Measurements from ENCODE around the gene RBFOX2.
"Not testable (repeated sequence)": the region's sequence is repeated elsewhere in the genome, so short reads cannot be mapped to it uniquely, and the experiment has no call there.

Gene RBFOX2

GRCh38 chr22:35812600-35812999 lies 216.0 kb downstream of the RBFOX2 start:
- no peak for DNase-seq

- no peak for DNase-seq
Observed at GRCh38 chr22:35811670-35812069, 217.0 kb downstream of the RBFOX2 start.

DNA sequence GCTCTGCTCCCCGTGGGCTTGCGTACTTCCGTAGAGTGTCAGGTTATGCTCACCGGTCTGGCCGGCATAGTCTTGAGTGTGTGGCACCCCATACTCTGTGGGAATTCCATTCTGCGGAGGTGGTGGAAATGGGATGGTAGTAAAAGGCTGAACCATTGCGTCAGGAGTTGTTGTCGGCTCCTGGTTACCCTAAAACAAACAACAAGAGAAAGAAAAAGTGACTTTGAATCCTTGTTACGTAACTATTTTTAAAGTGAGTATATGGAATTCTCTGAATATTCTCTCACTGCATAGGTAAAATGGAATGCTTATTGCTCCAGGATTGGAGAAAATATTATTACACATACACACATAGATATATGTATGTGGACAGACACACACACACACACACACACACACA lies 218.8 kb downstream of the RBFOX2 start:
- DNase-seq = no peak

DNA sequence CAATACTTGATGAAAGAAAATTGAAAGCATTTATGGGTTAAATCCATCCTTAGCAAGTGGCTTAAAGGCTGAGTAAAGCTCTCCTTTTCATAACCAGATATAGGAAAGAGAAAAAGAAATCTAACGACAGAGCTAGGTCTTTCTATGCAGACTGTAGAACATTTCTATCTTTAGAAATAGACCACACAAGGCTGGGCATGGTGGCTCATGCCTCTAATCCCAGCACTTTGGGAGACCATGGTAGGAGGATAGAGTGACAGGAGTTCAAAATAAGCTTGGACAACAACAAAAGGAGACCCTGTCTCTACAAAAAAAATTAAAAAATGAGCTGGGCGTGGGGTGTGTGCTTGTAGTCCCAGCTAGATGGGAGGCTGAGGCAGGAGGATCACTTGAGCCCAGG lies 220.2 kb downstream of the RBFOX2 start:
- no peak for DNase-seq

- not testable (repeated sequence) for DNase-seq
Observed at GRCh38 chr22:35806668-35807067, 222.0 kb downstream of the RBFOX2 start.

DNA sequence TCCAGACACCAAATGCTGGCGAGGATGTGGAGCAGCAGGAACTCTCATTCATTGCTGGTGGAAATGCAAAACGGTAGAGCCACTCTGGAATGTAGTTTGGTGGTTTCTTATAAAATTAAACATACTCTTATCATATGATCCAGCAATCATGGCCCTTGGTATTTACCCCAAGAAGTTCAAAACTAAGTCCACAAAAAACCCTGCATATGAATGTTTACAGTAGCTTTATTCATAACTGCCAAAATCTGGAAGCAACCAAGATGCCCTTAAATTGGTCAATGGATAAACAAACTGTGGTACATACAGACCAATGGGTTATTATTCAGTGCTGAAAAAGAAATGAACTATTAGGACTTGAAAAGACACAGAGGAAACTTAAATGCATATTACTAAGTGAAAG lies 223.2 kb downstream of the RBFOX2 start:
- DNase-seq = no peak

DNA sequence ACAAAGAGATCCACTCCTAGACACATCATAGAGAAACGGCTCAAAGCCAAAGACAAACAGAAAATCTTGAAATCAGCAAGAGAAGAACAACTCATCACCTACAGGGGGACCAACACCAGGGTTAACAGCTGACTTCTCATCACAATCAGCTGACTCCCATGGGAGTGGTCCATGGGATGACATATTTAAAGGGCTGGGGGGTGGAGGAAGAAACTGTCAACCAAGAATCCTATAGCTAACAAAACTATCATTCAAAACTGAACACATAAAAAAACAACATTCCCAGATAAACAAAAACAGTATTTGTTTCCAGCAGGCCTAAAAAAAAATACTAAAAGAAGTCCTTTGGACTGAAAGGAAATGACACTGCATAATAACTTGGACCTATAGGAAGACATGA lies 224.2 kb downstream of the RBFOX2 start:
- no peak for DNase-seq

GRCh38 chr22:35802885-35803284 lies 225.7 kb downstream of the RBFOX2 start:
- DNase-seq = no peak

GRCh38 chr22:35801301-35801700 lies 227.3 kb downstream of the RBFOX2 start:
- not testable (repeated sequence) for DNase-seq

DNA sequence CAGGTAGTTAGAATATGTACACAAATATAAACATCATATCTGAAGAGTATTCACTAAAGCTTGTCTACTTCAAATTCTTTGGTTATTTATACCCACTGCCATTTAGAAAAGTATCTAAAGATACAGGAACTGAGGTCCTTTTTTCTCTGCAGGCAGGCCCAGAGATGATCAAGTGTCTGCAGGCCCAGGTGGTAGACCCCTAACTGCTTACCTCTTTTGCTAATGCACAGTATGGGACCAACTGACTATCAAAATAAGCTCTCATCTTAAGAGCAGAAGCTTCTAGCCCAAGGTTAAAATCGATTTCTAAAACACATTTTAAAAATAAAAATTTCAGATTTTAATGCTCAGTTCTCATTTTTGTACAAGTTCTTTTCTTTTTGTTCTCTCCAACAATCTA lies 229.5 kb downstream of the RBFOX2 start:
- no peak for DNase-seq

GRCh38 chr22:35797411-35797810 lies 231.2 kb downstream of the RBFOX2 start:
- no peak for DNase-seq

GRCh38 chr22:35795476-35795875 lies 233.1 kb downstream of the RBFOX2 start:
- no peak for DNase-seq

- no peak for DNase-seq
Observed at GRCh38 chr22:35792506-35792905, 236.1 kb downstream of the RBFOX2 start.

DNA sequence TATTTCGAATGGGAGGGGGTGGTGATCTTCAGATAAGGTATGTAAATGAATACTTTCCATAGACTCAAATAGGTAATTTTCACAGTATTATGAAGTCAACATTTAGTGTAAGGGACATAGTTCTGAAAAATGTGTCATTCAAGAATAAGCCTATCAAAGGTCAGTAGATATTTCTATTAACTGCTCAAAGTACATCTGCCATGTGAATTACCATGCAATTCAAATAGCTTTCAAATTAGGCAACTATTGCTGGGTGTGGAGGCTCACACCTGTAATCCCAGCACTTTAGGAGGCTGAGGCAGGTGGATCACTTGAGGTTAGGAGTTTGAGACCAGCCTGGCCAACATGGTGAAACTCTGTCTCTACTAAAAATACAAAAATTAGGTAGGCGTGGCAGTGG lies 236.8 kb downstream of the RBFOX2 start:
- not testable (repeated sequence) for DNase-seq

- DNase-seq = no peak
Observed at GRCh38 chr22:35785181-35785923, 243.3 kb downstream of the RBFOX2 start.

- DNase-seq = no peak
Observed at GRCh38 chr22:35784633-35785032, 244.0 kb downstream of the RBFOX2 start.

- DNase-seq = peak; percentile 57
Observed at GRCh38 chr22:35783943-35784614, 244.5 kb downstream of the RBFOX2 start.

- no peak for DNase-seq
Observed at GRCh38 chr22:35782504-35782903, 246.1 kb downstream of the RBFOX2 start.

DNA sequence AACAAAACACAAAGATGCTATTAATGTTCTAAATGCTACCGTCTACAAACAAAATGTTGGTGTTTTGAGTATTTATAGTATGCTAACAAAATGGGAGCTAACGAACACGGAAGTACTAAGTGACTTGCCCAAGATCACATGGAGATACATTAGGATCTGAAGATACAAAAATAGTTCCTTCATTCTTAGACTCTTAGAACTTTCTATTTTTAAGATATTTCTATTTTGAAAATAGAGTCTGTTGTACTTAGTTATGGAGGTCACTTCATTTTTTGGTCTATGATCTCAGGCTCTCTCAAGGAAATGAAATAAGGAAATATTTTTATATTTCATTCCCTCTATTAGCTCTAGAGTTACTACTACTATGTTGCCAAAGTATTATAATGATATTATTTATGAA lies 246.7 kb downstream of the RBFOX2 start:
- DNase-seq = no peak

- DNase-seq = peak; percentile 19
Observed at GRCh38 chr22:35777335-35777975, 251.2 kb downstream of the RBFOX2 start.

GRCh38 chr22:35775339-35775738 lies 253.3 kb downstream of the RBFOX2 start:
- DNase-seq = no peak

DNA sequence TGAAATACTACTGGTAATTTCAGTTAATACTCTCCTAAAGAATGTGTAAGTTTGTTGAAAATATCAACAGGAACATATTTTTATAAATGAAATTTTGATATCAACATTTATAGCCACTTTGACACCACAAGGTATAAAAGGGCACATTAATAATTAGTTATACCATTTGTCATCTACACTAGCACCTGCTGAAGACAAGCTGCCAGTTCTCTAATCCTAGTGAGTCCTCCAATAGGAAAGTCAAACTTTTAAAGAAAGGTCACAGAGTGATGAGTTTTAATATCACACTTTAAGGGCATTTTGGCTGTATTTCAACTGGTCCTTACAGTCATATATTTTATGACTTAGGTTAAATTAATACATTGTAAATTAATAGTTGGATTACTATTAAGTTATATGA lies 258.6 kb downstream of the RBFOX2 start:
- no peak for DNase-seq

DNA sequence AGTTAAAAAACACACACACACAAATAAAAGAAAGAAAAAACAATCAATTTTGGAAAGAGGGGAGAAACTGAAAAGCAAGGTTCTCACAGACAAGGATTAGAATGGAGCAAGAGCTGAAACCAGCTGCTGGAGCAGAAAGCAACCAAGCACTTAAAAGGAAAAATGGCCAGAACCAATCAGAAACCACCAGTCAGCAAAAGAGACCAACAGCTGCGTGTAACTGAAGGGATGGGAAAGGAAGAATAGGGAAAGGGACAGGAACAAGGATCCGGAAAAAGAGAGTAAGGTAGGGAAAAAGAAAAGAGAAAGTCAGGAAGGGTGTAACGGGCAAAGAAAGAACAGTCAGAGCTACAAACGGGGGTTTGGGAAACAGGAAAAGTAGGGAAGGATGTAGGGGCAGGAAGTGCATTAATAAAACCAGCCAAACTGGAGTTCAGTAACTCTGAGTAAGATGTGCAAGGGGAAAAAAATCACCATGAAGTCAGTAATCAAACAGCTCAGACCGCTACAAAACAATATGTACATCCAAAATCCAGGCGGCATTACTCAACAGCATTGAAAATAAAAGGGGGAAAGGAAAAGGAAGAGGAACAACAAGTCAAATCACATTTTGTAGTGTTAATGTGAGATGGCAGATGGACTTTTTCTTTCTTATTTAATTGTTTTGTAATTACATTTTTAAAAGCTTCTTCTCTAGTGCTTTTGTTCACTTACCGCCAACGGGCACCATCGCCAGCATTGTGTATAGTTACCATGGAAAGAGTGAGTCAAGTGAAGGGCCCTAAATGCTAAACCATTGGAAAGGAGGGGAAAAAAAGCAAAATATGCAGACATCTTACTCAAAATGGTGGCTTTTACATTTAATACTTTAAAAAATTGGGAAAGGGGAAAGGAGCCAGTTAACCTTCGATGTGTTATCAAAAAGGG lies 261.7 kb downstream of the RBFOX2 start:
- no peak for DNase-seq
